NK-92 (cell line): ENCODE measurements around the gene IGF1R.

Source experiments
- DNase-seq: peaks from one replicate; lab custom pipeline; 2025; ENCODE audit not compliant: unreplicated experiment; lab: John Stamatoyannopoulos, UW

Gene IGF1R

GRCh38 chr15:98772895-98773294 is 124.6 kb downstream of the IGF1R start:
- no peak for DNase-seq

- DNase-seq, result no peak
Measured at GRCh38 chr15:98773616-98774015, 125.3 kb downstream of the IGF1R start.

- no peak for DNase-seq
Measured at GRCh38 chr15:98774756-98775497, 126.6 kb downstream of the IGF1R start.

GRCh38 chr15:98775498-98776230 is 127.3 kb downstream of the IGF1R start:
- DNase-seq, result no peak

GRCh38 chr15:98776607-98777281 is 128.4 kb downstream of the IGF1R start:
- no peak for DNase-seq

GRCh38 chr15:98777426-98777825 is 129.1 kb downstream of the IGF1R start:
- DNase-seq, result no peak

- DNase-seq, result no peak
Measured at GRCh38 chr15:98778263-98778959, 130.1 kb downstream of the IGF1R start.

GRCh38 chr15:98778960-98779359 is 130.6 kb downstream of the IGF1R start:
- no peak for DNase-seq

GRCh38 chr15:98779463-98780071 is 131.2 kb downstream of the IGF1R start:
- no peak for DNase-seq

- DNase-seq, result no peak
Measured at GRCh38 chr15:98781838-98782237, 133.5 kb downstream of the IGF1R start.

GRCh38 chr15:98782801-98783200 is 134.5 kb downstream of the IGF1R start:
- DNase-seq, result no peak

GRCh38 chr15:98785431-98785806 is 137.1 kb downstream of the IGF1R start:
- DNase-seq, result no peak

- DNase-seq, result no peak
Measured at GRCh38 chr15:98785807-98786621, 137.7 kb downstream of the IGF1R start.

GRCh38 chr15:98786717-98787116 is 138.4 kb downstream of the IGF1R start:
- no peak for DNase-seq

- no peak for DNase-seq
Measured at GRCh38 chr15:98787194-98787593, 138.9 kb downstream of the IGF1R start.

- DNase-seq, result no peak
Measured at GRCh38 chr15:98787936-98788757, 139.8 kb downstream of the IGF1R start.

GRCh38 chr15:98789020-98789419 is 140.7 kb downstream of the IGF1R start:
- DNase-seq, result no peak

GRCh38 chr15:98790270-98790669 is 141.9 kb downstream of the IGF1R start:
- DNase-seq, result no peak

GRCh38 chr15:98791046-98791701 is 142.8 kb downstream of the IGF1R start:
- DNase-seq, result no peak
